H1 (cell line): ENCODE measurements around the gene SHISAL1. TPM values are rescaled to one million over a fixed set of nuclear protein-coding genes. Genes with fewer than 3 reads are reported as not detected.

Experiments
- CTCF ChIA-PET: fragments of 300-600 bp; sonication (Branson Sonifier 250); formaldehyde crosslinking; loops from one replicate; lab custom pipeline; 2021; ENCODE audit not compliant: partially characterized antibody; lab: Charles Lee
- POLR2A ChIA-PET: fragments of 300-600 bp; sonication (Branson Sonifier 250); formaldehyde crosslinking; loops from one replicate; lab custom pipeline; 2021; ENCODE audit warnings: inconsistent platforms; ENCODE audit not compliant: partially characterized antibody; lab: Charles Lee
- DNase-seq, 2 experiments: peaks; one replicate each; pipeline versions ENCODE4 v3.0.0 to v3.0.0-alpha.2; 2010 to 2022; ENCODE audit warnings: low spot score in 2 of 2, low read depth in 1 of 2, mixed read lengths in 1 of 2
- FAIRE-seq: peaks from 2 replicates; lab custom pipeline; 2011; peaks lifted over from hg19 to GRCh38; lab: Jason Lieb, UNC
- H2AFZ ChIP-seq: 2 replicates; pipeline ENCODE4 v1.8.1; 2012; ENCODE audit warnings: low read length, inconsistent platforms
- H2AK5ac ChIP-seq: 2 replicates; pipeline ENCODE4 v1.6.1; 2013; ENCODE audit warnings: low read depth, low read length
- H2BK120ac ChIP-seq: replicated peaks from 2 replicates; pipeline ENCODE3; 2013; ENCODE audit warnings: low read depth, low read length, inconsistent platforms
- H2BK12ac ChIP-seq: 2 replicates; pipeline ENCODE4 v1.6.1; 2013; ENCODE audit warnings: low read depth, low read length
- H2BK15ac ChIP-seq: 2 replicates; pipeline ENCODE4 v1.6.1; 2013; ENCODE audit warnings: low read length
- H2BK20ac ChIP-seq: 2 replicates; pipeline ENCODE4 v1.6.1; 2013; ENCODE audit warnings: low read length
- H2BK5ac ChIP-seq: 2 replicates; pipeline ENCODE4 v1.6.1; 2013; ENCODE audit warnings: low read depth, low read length
- H3K14ac ChIP-seq: 2 replicates; pipeline ENCODE4 v1.6.1; 2013; ENCODE audit warnings: inconsistent platforms; ENCODE audit not compliant: insufficient read length
- H3K18ac ChIP-seq: 2 replicates; pipeline ENCODE4 v1.6.1; 2013; ENCODE audit warnings: low read length; ENCODE audit errors: extremely low read depth
- H3K23ac ChIP-seq: 2 replicates; pipeline ENCODE4 v1.6.1; 2013; ENCODE audit warnings: inconsistent platforms; ENCODE audit not compliant: insufficient read length
- H3K23me2 ChIP-seq: 2 replicates; pipeline ENCODE4 v1.6.1; 2013; ENCODE audit warnings: low read depth, low read length
- H3K27ac ChIP-seq: 2 replicates; pipeline ENCODE4 v1.6.1; 2011; ENCODE audit warnings: low read depth, low read length, inconsistent platforms
- H3K27me3 ChIP-seq, 4 experiments: replicated peaks in 1 of 4; 1 replicate in 1 of 4; 2 replicates in 3 of 4; pipeline versions ENCODE4 v1.6.1 to v1.8.1; 2011 to 2013; ENCODE audit warnings: low read length in 3 of 4, mild to moderate bottlenecking in 3 of 4, inconsistent platforms in 2 of 4, mixed read lengths in 2 of 4, moderate library complexity in 1 of 4; ENCODE audit not compliant: control insufficient read depth in 3 of 4, insufficient read depth in 3 of 4; ENCODE audit errors: extremely low read depth in 1 of 4
- H3K36me3 ChIP-seq, 4 experiments: 2 replicates each; pipeline versions ENCODE4 v1.6.1 to v1.8.1; 2011 to 2013; ENCODE audit warnings: mild to moderate bottlenecking in 4 of 4, low read length in 3 of 4, moderate library complexity in 2 of 4, control low read depth in 1 of 4, inconsistent platforms in 1 of 4; ENCODE audit not compliant: insufficient read depth in 4 of 4, control insufficient read depth in 2 of 4
- H3K4ac ChIP-seq: replicated peaks from 2 replicates; pipeline ENCODE3; 2013; ENCODE audit warnings: low read length, low read depth, mixed read lengths, inconsistent platforms; ENCODE audit not compliant: insufficient read length
- H3K4me1 ChIP-seq, 4 experiments: replicated peaks in 1 of 4; 1 replicate in 1 of 4; 2 replicates in 3 of 4; pipeline versions ENCODE4 v1.6.1 to v1.8.1; 2011 to 2013; ENCODE audit warnings: low read length in 3 of 4, inconsistent platforms in 2 of 4, mixed read lengths in 1 of 4; ENCODE audit not compliant: insufficient read depth in 4 of 4, control insufficient read depth in 3 of 4
- H3K4me2 ChIP-seq, 2 experiments: 2 replicates each; pipeline versions ENCODE4 v1.6.1 to v1.8.1; 2011 to 2013; ENCODE audit warnings: low read depth in 2 of 2, low read length in 2 of 2, control low read depth in 1 of 2, inconsistent platforms in 1 of 2, mild to moderate bottlenecking in 1 of 2; ENCODE audit not compliant: insufficient read depth in 1 of 2
- H3K4me3 ChIP-seq, 4 experiments: fragments of 200-600, 300-600 bp in 1 of 4; sonication (generic), shearing (Covaris generic), sonication (Bioruptor Twin) in 1 of 4; 2 replicates each; pipeline versions ENCODE4 v1.5.1 to v1.8.1; 2011 to 2016; ENCODE audit warnings: low read length in 4 of 4, low read depth in 3 of 4, control low read depth in 2 of 4, inconsistent platforms in 2 of 4, mild to moderate bottlenecking in 2 of 4, mixed read lengths in 1 of 4, moderate library complexity in 1 of 4; ENCODE audit not compliant: insufficient read depth in 2 of 4; ENCODE audit errors: extremely low read depth in 1 of 4
- H3K56ac ChIP-seq: replicated peaks from 2 replicates; pipeline ENCODE3; 2013; ENCODE audit warnings: low read depth, mild to moderate bottlenecking, mixed read lengths, low read length, inconsistent platforms; ENCODE audit not compliant: insufficient read length
- H3K79me1 ChIP-seq: 2 replicates; pipeline ENCODE4 v1.6.1; 2013; ENCODE audit warnings: low read depth, low read length, control low read depth
- H3K79me2 ChIP-seq, 2 experiments: 2 replicates each; pipeline versions ENCODE4 v1.6.1 to v1.8.1; 2012 to 2013; ENCODE audit warnings: low read length in 2 of 2, mild to moderate bottlenecking in 2 of 2, inconsistent platforms in 1 of 2; ENCODE audit not compliant: insufficient read depth in 2 of 2, control insufficient read depth in 1 of 2
- H3K9ac ChIP-seq, 4 experiments: replicated peaks in 1 of 4; 1 replicate in 1 of 4; 2 replicates in 3 of 4; pipeline versions ENCODE4 v1.6.1 to v1.8.1; 2011 to 2013; ENCODE audit warnings: low read depth in 3 of 4, low read length in 3 of 4, control low read depth in 2 of 4, mild to moderate bottlenecking in 2 of 4, moderate library complexity in 2 of 4, inconsistent platforms in 1 of 4; ENCODE audit errors: extremely low read depth in 1 of 4
- H3K9me3 ChIP-seq, 2 experiments: 2 replicates each; pipeline versions ENCODE4 v1.6.1 to v1.8.1; 2012 to 2013; ENCODE audit warnings: mild to moderate bottlenecking in 2 of 2, moderate library complexity in 2 of 2, control low read depth in 1 of 2, inconsistent platforms in 1 of 2, low read depth in 1 of 2, low read length in 1 of 2, mixed read lengths in 1 of 2; ENCODE audit not compliant: insufficient read depth in 2 of 2
- H4K20me1 ChIP-seq, 2 experiments: replicated peaks in 1 of 2; 2 replicates each; pipeline versions ENCODE3 to v1.8.1; 2011 to 2013; ENCODE audit warnings: inconsistent platforms in 2 of 2, low read length in 2 of 2, mild to moderate bottlenecking in 1 of 2; ENCODE audit not compliant: insufficient read depth in 2 of 2, control insufficient read depth in 1 of 2
- H4K5ac ChIP-seq: 2 replicates; pipeline ENCODE4 v1.6.1; 2013; ENCODE audit warnings: low read length, low read depth, mixed read lengths, inconsistent platforms; ENCODE audit not compliant: insufficient read length
- H4K8ac ChIP-seq: 2 replicates; pipeline ENCODE4 v1.8.0; 2013; ENCODE audit warnings: mild to moderate bottlenecking, moderate library complexity, low read length, inconsistent platforms; ENCODE audit not compliant: insufficient read depth; ENCODE audit errors: extremely low read depth
- H4K91ac ChIP-seq: replicated peaks from 2 replicates; pipeline ENCODE3; 2013; ENCODE audit warnings: low read length, mixed read lengths, inconsistent platforms; ENCODE audit not compliant: insufficient read length
- ASH2L ChIP-seq: fragments of 200-600, 300-600 bp; sonication (generic); IDR thresholded peaks from one replicate; pipeline ENCODE4 v1.7.1; 2017; ENCODE audit warnings: low read length
- ATF2 ChIP-seq: IDR thresholded peaks from 2 replicates; pipeline ENCODE4 v1.6.1; 2012; ENCODE audit warnings: low read length, inconsistent platforms
- BCL11A ChIP-seq, 2 experiments: IDR thresholded peaks; one replicate each; pipeline ENCODE4 v1.6.1; 2011; ENCODE audit warnings: low read depth in 2 of 2, low read length in 2 of 2, mild to moderate bottlenecking in 2 of 2
- EZH2 ChIP-seq: fragments of 200-600 bp; sonication (generic); IDR thresholded peaks from 2 replicates; pipeline ENCODE4 v1.7.1; 2012; ENCODE audit warnings: low read depth, mild to moderate bottlenecking, moderate library complexity, low read length, inconsistent platforms; ENCODE audit not compliant: severe bottlenecking
- KDM4A ChIP-seq: IDR thresholded peaks from one replicate; pipeline ENCODE4 v1.7.1; 2012; ENCODE audit warnings: low read depth, mild to moderate bottlenecking, moderate library complexity, low read length, inconsistent platforms; ENCODE audit not compliant: severe bottlenecking
- NANOG ChIP-seq: IDR thresholded peaks from 2 replicates; pipeline ENCODE4 v1.6.1; 2011; ENCODE audit warnings: low read length, low read depth, mild to moderate bottlenecking, inconsistent platforms; ENCODE audit not compliant: insufficient read depth, poor library complexity, severe bottlenecking
- NRF1 ChIP-seq: IDR thresholded peaks from 2 replicates; pipeline ENCODE4 v1.6.1; 2011; ENCODE audit warnings: mild to moderate bottlenecking, low read depth, low read length, improper control_type of control experiment
- PHF8 ChIP-seq: fragments of 200-600 bp; sonication (generic); conservative IDR thresholded peaks from 2 replicates; pipeline ENCODE4 v1.7.1; 2012; ENCODE audit warnings: low read depth, mild to moderate bottlenecking, inconsistent platforms, low read length, moderate library complexity
- POU5F1 ChIP-seq: IDR thresholded peaks from 2 replicates; pipeline ENCODE4 v1.6.1; 2011; ENCODE audit warnings: low read depth, mild to moderate bottlenecking, low read length, moderate library complexity
- RNF2 ChIP-seq: fragments of 200-900, 300-1000 bp; sonication (generic); IDR thresholded peaks from 2 replicates; pipeline ENCODE4 v1.7.1; 2016; ENCODE audit warnings: borderline replicate concordance, low read depth, mild to moderate bottlenecking, antibody characterized with exemption, low read length; ENCODE audit not compliant: poor library complexity, severe bottlenecking; ENCODE audit errors: missing control alignments
- RXRA ChIP-seq: IDR thresholded peaks from 2 replicates; pipeline ENCODE4 v1.6.1; 2011; ENCODE audit warnings: low read depth, mild to moderate bottlenecking, low read length, moderate library complexity; ENCODE audit not compliant: insufficient read depth
- SP1 ChIP-seq: IDR thresholded peaks from 2 replicates; pipeline ENCODE4 v1.6.1; 2011; ENCODE audit warnings: low read depth, low read length
- WGBS, 2 experiments: shearing (Covaris generic) in 1 of 2; methylation state at CpG; one replicate each; pipeline versions ENCODE4 v1.1.6 to v1.1.7; 2013 to 2015; ENCODE audit warnings: low lambda C conversion rate in 2 of 2, mixed read lengths in 2 of 2, inconsistent platforms in 1 of 2, low coverage in 1 of 2, missing lambda C conversion rate in 1 of 2; ENCODE audit not compliant: insufficient replicate concordance in 2 of 2, insufficient coverage in 1 of 2, insufficient read length in 1 of 2; ENCODE audit errors: extremely low coverage in 1 of 2, missing lambda C conversion rate in 1 of 2; 5-methylcytosine and 5-hydroxymethylcytosine counted together
- polyA plus RNA-seq, 7 experiments: library from polyadenylated mRNA; depleted of rRNA in 3 of 7; stranded (reverse) in 5 of 7; unstranded in 2 of 7; fragments of >200 nt in 5 of 7; fragments of 200-250 nt in 2 of 7; gene quantifications; 1 replicate in 5 of 7; 2 replicates in 1 of 7; 4 replicates in 1 of 7; pipeline versions ENCODE4 v1.2.1 to v1.2.3, GENCODE V29; 2011 to 2013; ENCODE audit warnings: missing spikeins in 2 of 7, mixed read lengths in 2 of 7
- total RNA-seq: library from RNA; stranded (reverse); fragmentation: NEBNext Ultra II Directional; extraction: Animal tissue kit (Norgen Biotek cat#: 25700); gene quantifications from 2 replicates; pipeline ENCODE4 v1.2.1, GENCODE V29; 2021

Gene SHISAL1
- total and polyA plus RNA-seq, 2 of the 8 experiments (the other 6 are each of a cell fraction or from before 2014, with no cell fraction given), result 3.7 to 5.8 TPM

GRCh38 chr22:44351037-44351436, 38.3 kb upstream of the SHISAL1 start:
- Histone ChIP-seq H3K9ac (no peak overlapping the region), H3K4me1 (peaks cover 0 to 7% (median 3%) of the 10 kb centered on the region in 4 experiments; a peak in 4 of 7 replicates), H2BK20ac (no peak overlapping the region), H2BK120ac (no peak overlapping the region), H3K79me2 (no peaks in the 10 kb centered on the region), H3K27ac (no peak overlapping the region), H4K5ac (no peak overlapping the region), H3K4ac (no peak overlapping the region), H2BK15ac (no peak overlapping the region), H3K23ac (no peak overlapping the region), H3K9me3 (no peaks in the 10 kb centered on the region), H3K79me1 (no peaks in the 10 kb centered on the region; the same call in 1 of the 2 replicates), H3K14ac (no peak overlapping the region), H3K23me2 (no peaks in the 10 kb centered on the region), H3K4me2 (no peak overlapping the region), H2BK12ac (peak overlapping the region; percentile 9; the same call in 1 of the 2 replicates), H2AFZ (no peak overlapping the region), H4K8ac (peak overlapping the region; percentile 14; the same call in 1 of the 2 replicates), H4K91ac (no peak overlapping the region), H4K20me1 (no peaks in the 10 kb centered on the region), H3K18ac (no peak overlapping the region; the same call in 1 of the 2 replicates), H3K27me3 (no peaks in the 10 kb centered on the region), H3K56ac (no peak overlapping the region), H2AK5ac (no peak overlapping the region), H3K4me3 (no peak overlapping the region), H3K36me3 (no peaks in the 10 kb centered on the region), H2BK5ac (no peak overlapping the region)
- WGBS, 2 experiments, result 91% methylated on average over 6 of the region's 6 CpGs; no CpG with 5 or more reads in 1 of the 2 experiments
- DNase-seq, result no peak
- CTCF ChIA-PET, result no interaction called here
- no peak for FAIRE-seq
- POLR2A ChIA-PET, result no interaction called here
- no peak for TF ChIP-seq RNF2
- no peak for TF ChIP-seq NANOG
- TF ChIP-seq RXRA, result no peak
- TF ChIP-seq ATF2, result no peak
- TF ChIP-seq ASH2L, result no peak
- no peak for TF ChIP-seq SP1
- no peak for TF ChIP-seq EZH2
- TF ChIP-seq KDM4A, result no peak
- TF ChIP-seq NRF1, result no peak
- no peak for TF ChIP-seq BCL11A (IDR thresholded peaks at IDR 0.05; ENCODE audit: low read depth in 2 of 2, low read length in 2 of 2)
- TF ChIP-seq POU5F1, result no peak
- TF ChIP-seq PHF8, result no peak
